Stomach (tissue), 4 donors: ENCODE data around the gene STAT1.

ENCODE experiments used
- CTCF ChIP-seq, 7 experiments: fragments of 450-650 bp in 4 of 7; fragments of 200-600 bp in 3 of 7; sonication (generic) in 3 of 7; IDR thresholded peaks; one replicate each; pipeline ENCODE4 v1.5.1; 2016 to 2019; ENCODE audit warnings: antibody characterized with exemption in 7 of 7, control low read depth in 2 of 7, mild to moderate bottlenecking in 1 of 7
- EP300 ChIP-seq: sonication (generic); formaldehyde crosslinking; IDR thresholded peaks from one replicate; pipeline ENCODE4 v1.6.1; 2017; ENCODE audit warnings: antibody characterized with exemption
- POLR2A ChIP-seq, 4 donors: fragments of 450-650 bp; IDR thresholded peaks; one replicate each; pipeline ENCODE4 v1.6.1; 2016; ENCODE audit warnings: antibody characterized with exemption in 4 of 4, control low read depth in 2 of 4, mild to moderate bottlenecking in 1 of 4, moderate library complexity in 1 of 4

GRCh38 chr2:190941571-190941970 is 72.4 kb downstream of the STAT1 start:
- TF ChIP-seq CTCF (IDR thresholded peaks at IDR 0.05) = no peak
- TF ChIP-seq POLR2A (IDR thresholded peaks at IDR 0.05) = no peak
- no peak for TF ChIP-seq EP300
